Stomach (tissue), 8 donors: ENCODE data around the gene SLC2A8. TPM values are rescaled to one million over a fixed set of nuclear protein-coding genes. Genes with fewer than 3 reads are reported as not detected.

Source experiments
- polyA plus RNA-seq, 3 donors: library from polyadenylated mRNA; stranded (reverse); fragments of 200-250 nt; gene quantifications; one replicate each; pipeline ENCODE4 v1.2.3, GENCODE V29; 2013
- small RNA-seq, 4 donors: library from RNA; depleted of rRNA; stranded (forward); fragments of <200 nt; gene quantifications; one replicate each; pipeline ENCODE3, GENCODE V24; 2016
- total RNA-seq, 5 donors: library from RNA; depleted of rRNA; stranded (reverse); fragments of >200 nt; gene quantifications; one replicate each; pipeline versions ENCODE4 v1.1.0 to v1.2.3, GENCODE V29; 2014 to 2016
- donor health status: healthy with polysubstance abuse.
- donor health status: Bipolar disorder and iron deficiency.
- donor health status: healthy.

The SLC2A8 gene
- total and polyA plus RNA-seq, 8 donors, result 4.7 to 36.2 (median 18.0) TPM

Small RNAs within 50 kb of the gene (small RNA-seq; reads per million reads assigned to genes)
- 398 to 706 (median 479) reads per million in 4 donors for gene SNORA65

Other genes with a start within 250 kb of the SLC2A8 start
- gene GARNL3, start 132.4 kb upstream of the SLC2A8 start, total RNA-seq, result 10 to 100 TPM in 2 of 5 donors, 1 to 10 TPM in 3; 2.7 to 35.8 (median 9.6) TPM
- 1 to 10 TPM in 2 of 3 donors, under 1 TPM in 1; 0.76 to 5.7 (median 4.0) TPM for gene GARNL3, start 132.4 kb upstream of the SLC2A8 start, polyA plus RNA-seq
- gene ZNF79, start 27.2 kb downstream of the SLC2A8 start, total RNA-seq, result 10 to 100 TPM in 2 of 5 donors, 1 to 10 TPM in 3; 5.1 to 39.1 (median 6.2) TPM
- gene ZNF79, start 27.2 kb downstream of the SLC2A8 start, polyA plus RNA-seq, result 1 to 10 TPM; 1.9 to 3.8 (median 2.7) TPM
- gene RPL12, start 54.2 kb downstream of the SLC2A8 start, total RNA-seq, result 1,000 to 10,000 TPM in 4 of 5 donors, 100 to 1,000 TPM in 1; 187 to 1,693 (median 1,211) TPM
- gene RPL12, start 54.2 kb downstream of the SLC2A8 start, polyA plus RNA-seq, result 1,000 to 10,000 TPM; 3,146 to 4,806 (median 4,080) TPM
- gene LRSAM1, start 54.3 kb downstream of the SLC2A8 start, total RNA-seq, result 100 to 1,000 TPM in 1 of 5 donors, 10 to 100 TPM in 3, 1 to 10 TPM in 1; 7.2 to 138 (median 28.6) TPM
- 10 to 100 TPM; 12.8 to 15.0 (median 13.0) TPM for gene LRSAM1, start 54.3 kb downstream of the SLC2A8 start, polyA plus RNA-seq
- 10 to 100 TPM; 14.9 to 77.7 (median 31.3) TPM for gene STXBP1, start 215.1 kb downstream of the SLC2A8 start, total RNA-seq
- 1 to 10 TPM; 5.2 to 8.7 (median 7.6) TPM for gene STXBP1, start 215.1 kb downstream of the SLC2A8 start, polyA plus RNA-seq